Endothelial cell of umbilical vein (primary cell): ENCODE data around the gene CSNK1E. TPM values are rescaled to one million over a fixed set of nuclear protein-coding genes. Genes with fewer than 3 reads are reported as not detected.

ENCODE experiments used
- BruUV-seq: library from RNA; stranded (reverse); fragments of 400-500 nt; replicated peaks from 2 replicates; lab custom pipeline; 2021; lab: Mats Ljungman, UMichigan
- CTCF ChIA-PET: fragments of 300-600, 350-600 bp; sonication (Branson Sonifier 250); formaldehyde crosslinking; loops from one replicate; lab custom pipeline; 2021; ENCODE audit warnings: antibody characterized with exemption, inconsistent platforms; lab: Charles Lee
- POLR2A ChIA-PET: fragments of 300-600, 350-600 bp; sonication (Branson Sonifier 250); formaldehyde crosslinking; loops from one replicate; lab custom pipeline; 2021; ENCODE audit warnings: antibody characterized with exemption, inconsistent platforms; lab: Charles Lee
- DNase-seq: peaks from one replicate; pipeline ENCODE4 v3.0.0-alpha.2; 2011; ENCODE audit warnings: low read depth, low spot score
- FAIRE-seq: peaks from 2 replicates; lab custom pipeline; 2011; peaks lifted over from hg19 to GRCh38; lab: Jason Lieb, UNC
- H2AFZ ChIP-seq: 2 replicates; pipeline ENCODE4 v1.6.0; 2012; ENCODE audit warnings: low read depth, low read length, control low read depth, inconsistent platforms
- H3K27ac ChIP-seq: 2 replicates; pipeline ENCODE4 v1.5.1; 2011; ENCODE audit warnings: low read depth, mild to moderate bottlenecking, control low read depth, low read length, moderate library complexity; ENCODE audit not compliant: insufficient read depth
- H3K27me3 ChIP-seq, 2 experiments: 2 replicates each; pipeline versions ENCODE4 v1.6.0 to v1.6.1; 2011; ENCODE audit warnings: low read length in 2 of 2, mixed read lengths in 1 of 2; ENCODE audit not compliant: control insufficient read depth in 2 of 2, insufficient read depth in 2 of 2
- H3K36me3 ChIP-seq, 2 experiments: 2 replicates in 1 of 2; 3 replicates in 1 of 2; pipeline ENCODE4 v1.5.1; 2011; ENCODE audit warnings: low read length in 2 of 2, mild to moderate bottlenecking in 1 of 2, moderate library complexity in 1 of 2; ENCODE audit not compliant: control insufficient read depth in 2 of 2, insufficient read depth in 2 of 2; ENCODE audit errors: extremely low read depth in 1 of 2
- H3K4me1 ChIP-seq: 3 replicates; pipeline ENCODE4 v1.5.1; 2011; ENCODE audit warnings: mild to moderate bottlenecking, low read length; ENCODE audit not compliant: control insufficient read depth, insufficient read depth; ENCODE audit errors: extremely low read depth
- H3K4me2 ChIP-seq: 2 replicates; pipeline ENCODE4 v1.6.1; 2011; ENCODE audit warnings: low read length, control low read depth, mixed read lengths; ENCODE audit not compliant: insufficient read depth
- H3K4me3 ChIP-seq, 3 experiments: fragments of 200-600 bp in 1 of 3; sonication (generic), shearing (Covaris generic) in 1 of 3; replicated peaks in 1 of 3; 2 replicates each; pipeline ENCODE4 v1.5.1; 2011 to 2016; ENCODE audit warnings: control low read depth in 3 of 3, low read length in 3 of 3, mild to moderate bottlenecking in 2 of 3, inconsistent platforms in 1 of 3, low read depth in 1 of 3, moderate library complexity in 1 of 3; ENCODE audit not compliant: insufficient read depth in 1 of 3
- H3K79me2 ChIP-seq: 2 replicates; pipeline ENCODE4 v1.6.0; 2012; ENCODE audit warnings: low read length, inconsistent platforms; ENCODE audit not compliant: control insufficient read depth, insufficient read depth
- H3K9ac ChIP-seq: replicated peaks from 2 replicates; pipeline ENCODE3; 2011; ENCODE audit warnings: low read length, control low read depth; ENCODE audit not compliant: insufficient read depth; ENCODE audit errors: extremely low read depth
- H3K9me1 ChIP-seq: replicated peaks from 3 replicates; pipeline ENCODE4 v1.6.0; 2011; ENCODE audit warnings: mild to moderate bottlenecking, low read length; ENCODE audit not compliant: control insufficient read depth, insufficient read depth; ENCODE audit errors: extremely low read depth
- H3K9me3 ChIP-seq: replicated peaks from 2 replicates; pipeline ENCODE4 v1.5.1; 2012; ENCODE audit warnings: low read length, inconsistent platforms; ENCODE audit not compliant: control insufficient read depth, insufficient read depth
- H4K20me1 ChIP-seq: replicated peaks from 2 replicates; pipeline ENCODE3; 2011; ENCODE audit warnings: mild to moderate bottlenecking, low read length; ENCODE audit not compliant: control insufficient read depth, insufficient read depth; ENCODE audit errors: extremely low read depth
- CTCF ChIP-seq, 2 donors: IDR thresholded peaks; 1 replicate in 1 of 2; 2 replicates in 1 of 2; pipeline ENCODE4 v1.5.1; 2011; ENCODE audit warnings: low read length in 2 of 2, mild to moderate bottlenecking in 2 of 2, moderate library complexity in 2 of 2, control low read depth in 1 of 2, inconsistent platforms in 1 of 2, low read depth in 1 of 2; ENCODE audit not compliant: insufficient read depth in 1 of 2; ENCODE audit errors: extremely low read depth in 1 of 2
- EZH2 ChIP-seq: IDR thresholded peaks from 2 replicates; pipeline ENCODE4 v1.6.1; 2012; ENCODE audit warnings: borderline replicate concordance, low read depth, mild to moderate bottlenecking, moderate library complexity, low read length, inconsistent platforms; ENCODE audit not compliant: severe bottlenecking
- GATA2 ChIP-seq: IDR thresholded peaks from 2 replicates; pipeline ENCODE4 v1.7.0; 2011; ENCODE audit warnings: low read depth, mild to moderate bottlenecking, moderate library complexity, mixed read lengths, low read length; ENCODE audit not compliant: insufficient read length, insufficient read depth
- JUN ChIP-seq: IDR thresholded peaks from 2 replicates; pipeline ENCODE4 v1.6.1; 2011; ENCODE audit warnings: borderline replicate concordance, low read depth; ENCODE audit not compliant: insufficient read length, insufficient read depth
- MAX ChIP-seq: IDR thresholded peaks from 2 replicates; pipeline ENCODE4 v1.6.1; 2011; ENCODE audit not compliant: insufficient read depth, insufficient read length
- MYC ChIP-seq: IDR thresholded peaks from one replicate; pipeline ENCODE4 v1.6.1; 2011; ENCODE audit warnings: mild to moderate bottlenecking, low read depth, low read length
- POLR2A ChIP-seq: IDR thresholded peaks from 2 replicates; pipeline ENCODE4 v1.6.1; 2012; ENCODE audit warnings: low read depth, mild to moderate bottlenecking, control low read depth, low read length
- POLR2AphosphoS5 ChIP-seq: IDR thresholded peaks from 2 replicates; pipeline ENCODE4 v1.6.1; 2012; ENCODE audit warnings: low read depth, mild to moderate bottlenecking, control low read depth, low read length, moderate library complexity; ENCODE audit not compliant: insufficient read depth
- dilution Hi-C: fragments of 300-500 bp; cut with MboI; formaldehyde crosslinking; loops from one replicate; pipeline ENCODE4 v1.15.0; 2019; ENCODE audit warnings: low sequenced_read_pairs; ENCODE audit not compliant: extremely low pct_ligation_motif_present
- intact Hi-C: fragments of 100-400 bp; cut with micrococcal nuclease; formaldehyde crosslinking; loops from one replicate; pipeline ENCODE4 v1.10.0; 2022
- polyA plus RNA-seq, 4 experiments: library from polyadenylated mRNA; depleted of rRNA in 3 of 4; stranded (reverse) in 3 of 4; unstranded in 1 of 4; fragments of >200 nt; gene quantifications; 2 replicates each; pipeline versions ENCODE4 v1.2.1 to v1.2.3, GENCODE V29; 2011 to 2012; ENCODE audit warnings: missing spikeins in 1 of 4
- total RNA-seq: library from RNA; stranded (reverse); gene quantifications from 2 replicates; pipeline ENCODE4 v1.2.3, GENCODE V29; 2021

Gene CSNK1E
- total and polyA plus RNA-seq, 2 donors (not counting 3 experiments of a cell fraction or from before 2014, with no cell fraction given): 259 to 262 TPM

DNA sequence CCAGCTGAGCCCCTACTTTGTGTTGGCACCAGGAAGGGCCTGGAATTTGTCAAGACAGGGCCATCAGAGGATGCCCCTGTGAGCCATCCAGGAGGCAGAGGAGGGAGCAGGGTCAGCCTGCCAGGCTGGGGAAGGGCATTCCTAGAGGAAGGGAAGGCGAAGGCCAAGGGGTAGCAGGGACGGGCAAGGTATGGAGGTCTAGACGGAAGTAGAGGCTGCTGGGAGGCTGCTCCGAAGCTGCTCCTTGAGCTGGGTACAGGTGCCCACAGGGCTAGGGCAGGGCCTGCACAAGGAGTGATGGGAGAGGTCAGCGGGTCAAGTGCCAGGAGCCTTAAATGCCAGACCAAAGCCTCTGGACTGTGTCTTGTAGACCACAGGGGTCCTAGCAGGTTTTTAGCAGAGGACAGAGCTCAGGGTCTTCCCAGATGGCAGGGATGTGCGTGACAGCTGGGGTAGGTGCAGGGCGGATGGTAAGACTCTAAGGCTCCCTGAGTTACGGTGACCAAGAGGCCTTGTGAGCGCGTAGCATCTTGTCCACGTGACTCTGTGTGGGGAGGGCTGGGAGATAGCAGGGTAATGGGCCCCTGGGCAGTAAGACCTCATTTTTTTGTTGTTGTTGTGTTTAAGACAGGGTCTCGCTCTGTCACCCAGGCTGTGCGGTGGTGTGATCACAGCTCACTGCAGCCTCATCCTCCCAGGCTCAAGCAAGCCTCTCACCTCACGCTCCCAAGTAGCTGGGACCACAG lies 31.7 kb upstream of the CSNK1E start:
- ChIA-PET CTCF (interaction anchor here (0.9 to 1.6 kb wide), 3 partner anchors 10 to 297 kb away, joined by 3 to 10 read pairs (median 3); no protein-coding TSS in a partner anchor), POLR2A (no interaction called here)
- Histone ChIP-seq H3K4me3 (no peak overlapping the region), H3K4me1 (no peaks in the 10 kb centered on the region), H3K9me3 (no peaks in the 10 kb centered on the region), H3K27ac (no peak overlapping the region), H4K20me1 (no peaks in the 10 kb centered on the region), H3K4me2 (no peak overlapping the region), H2AFZ (no peak overlapping the region), H3K9me1 (no peaks in the 10 kb centered on the region), H3K9ac (no peak overlapping the region), H3K27me3 (no peaks in the 10 kb centered on the region), H3K79me2 (no peaks in the 10 kb centered on the region), H3K36me3 (no peaks in the 10 kb centered on the region)
- intact Hi-C loops: no loop called here
- dilution Hi-C loops: no loop called here
- no peak for DNase-seq
- no peak for TF ChIP-seq MYC
- no peak for TF ChIP-seq JUN
- TF ChIP-seq POLR2A: no peak
- TF ChIP-seq MAX: no peak
- TF ChIP-seq EZH2: no peak
- no peak for TF ChIP-seq POLR2AphosphoS5
- TF ChIP-seq GATA2: no peak
- no peak for TF ChIP-seq CTCF (IDR thresholded peaks at IDR 0.05; ENCODE audit: extremely low read depth in 1 of 2, insufficient read depth in 1 of 2, low read depth in 1 of 2, low read length in 2 of 2)
- no peak for FAIRE-seq
- no TSS peak for BruUV-seq
